H1 (cell line): Measurements from ENCODE around the gene BEAN1. TPM values are rescaled to one million over a fixed set of nuclear protein-coding genes. Genes with fewer than 3 reads are reported as not detected.

Experiments
- CTCF ChIA-PET: fragments of 300-600 bp; sonication (Branson Sonifier 250); formaldehyde crosslinking; loops from one replicate; lab custom pipeline; 2021; ENCODE audit not compliant: partially characterized antibody; lab: Charles Lee
- POLR2A ChIA-PET: fragments of 300-600 bp; sonication (Branson Sonifier 250); formaldehyde crosslinking; loops from one replicate; lab custom pipeline; 2021; ENCODE audit warnings: inconsistent platforms; ENCODE audit not compliant: partially characterized antibody; lab: Charles Lee
- DNase-seq, 2 experiments: peaks; one replicate each; pipeline versions ENCODE4 v3.0.0 to v3.0.0-alpha.2; 2010 to 2022; ENCODE audit warnings: low spot score in 2 of 2, low read depth in 1 of 2, mixed read lengths in 1 of 2
- FAIRE-seq: peaks from 2 replicates; lab custom pipeline; 2011; peaks lifted over from hg19 to GRCh38; lab: Jason Lieb, UNC
- H2AFZ ChIP-seq: 2 replicates; pipeline ENCODE4 v1.8.1; 2012; ENCODE audit warnings: low read length, inconsistent platforms
- H2AK5ac ChIP-seq: 2 replicates; pipeline ENCODE4 v1.6.1; 2013; ENCODE audit warnings: low read depth, low read length
- H2BK120ac ChIP-seq: replicated peaks from 2 replicates; pipeline ENCODE3; 2013; ENCODE audit warnings: low read depth, low read length, inconsistent platforms
- H2BK12ac ChIP-seq: 2 replicates; pipeline ENCODE4 v1.6.1; 2013; ENCODE audit warnings: low read depth, low read length
- H2BK15ac ChIP-seq: 2 replicates; pipeline ENCODE4 v1.6.1; 2013; ENCODE audit warnings: low read length
- H2BK20ac ChIP-seq: 2 replicates; pipeline ENCODE4 v1.6.1; 2013; ENCODE audit warnings: low read length
- H2BK5ac ChIP-seq: 2 replicates; pipeline ENCODE4 v1.6.1; 2013; ENCODE audit warnings: low read depth, low read length
- H3K14ac ChIP-seq: 2 replicates; pipeline ENCODE4 v1.6.1; 2013; ENCODE audit warnings: inconsistent platforms; ENCODE audit not compliant: insufficient read length
- H3K18ac ChIP-seq: 2 replicates; pipeline ENCODE4 v1.6.1; 2013; ENCODE audit warnings: low read length; ENCODE audit errors: extremely low read depth
- H3K23ac ChIP-seq: 2 replicates; pipeline ENCODE4 v1.6.1; 2013; ENCODE audit warnings: inconsistent platforms; ENCODE audit not compliant: insufficient read length
- H3K23me2 ChIP-seq: 2 replicates; pipeline ENCODE4 v1.6.1; 2013; ENCODE audit warnings: low read depth, low read length
- H3K27ac ChIP-seq: 2 replicates; pipeline ENCODE4 v1.6.1; 2011; ENCODE audit warnings: low read depth, low read length, inconsistent platforms
- H3K27me3 ChIP-seq, 4 experiments: replicated peaks in 1 of 4; 1 replicate in 1 of 4; 2 replicates in 3 of 4; pipeline versions ENCODE4 v1.6.1 to v1.8.1; 2011 to 2013; ENCODE audit warnings: low read length in 3 of 4, mild to moderate bottlenecking in 3 of 4, inconsistent platforms in 2 of 4, mixed read lengths in 2 of 4, moderate library complexity in 1 of 4; ENCODE audit not compliant: control insufficient read depth in 3 of 4, insufficient read depth in 3 of 4; ENCODE audit errors: extremely low read depth in 1 of 4
- H3K36me3 ChIP-seq, 4 experiments: 2 replicates each; pipeline versions ENCODE4 v1.6.1 to v1.8.1; 2011 to 2013; ENCODE audit warnings: mild to moderate bottlenecking in 4 of 4, low read length in 3 of 4, moderate library complexity in 2 of 4, control low read depth in 1 of 4, inconsistent platforms in 1 of 4; ENCODE audit not compliant: insufficient read depth in 4 of 4, control insufficient read depth in 2 of 4
- H3K4ac ChIP-seq: replicated peaks from 2 replicates; pipeline ENCODE3; 2013; ENCODE audit warnings: low read length, low read depth, mixed read lengths, inconsistent platforms; ENCODE audit not compliant: insufficient read length
- H3K4me1 ChIP-seq, 4 experiments: replicated peaks in 1 of 4; 1 replicate in 1 of 4; 2 replicates in 3 of 4; pipeline versions ENCODE4 v1.6.1 to v1.8.1; 2011 to 2013; ENCODE audit warnings: low read length in 3 of 4, inconsistent platforms in 2 of 4, mixed read lengths in 1 of 4; ENCODE audit not compliant: insufficient read depth in 4 of 4, control insufficient read depth in 3 of 4
- H3K4me2 ChIP-seq, 2 experiments: 2 replicates each; pipeline versions ENCODE4 v1.6.1 to v1.8.1; 2011 to 2013; ENCODE audit warnings: low read depth in 2 of 2, low read length in 2 of 2, control low read depth in 1 of 2, inconsistent platforms in 1 of 2, mild to moderate bottlenecking in 1 of 2; ENCODE audit not compliant: insufficient read depth in 1 of 2
- H3K4me3 ChIP-seq, 4 experiments: fragments of 200-600, 300-600 bp in 1 of 4; sonication (generic), shearing (Covaris generic), sonication (Bioruptor Twin) in 1 of 4; 2 replicates each; pipeline versions ENCODE4 v1.5.1 to v1.8.1; 2011 to 2016; ENCODE audit warnings: low read length in 4 of 4, low read depth in 3 of 4, control low read depth in 2 of 4, inconsistent platforms in 2 of 4, mild to moderate bottlenecking in 2 of 4, mixed read lengths in 1 of 4, moderate library complexity in 1 of 4; ENCODE audit not compliant: insufficient read depth in 2 of 4; ENCODE audit errors: extremely low read depth in 1 of 4
- H3K56ac ChIP-seq: replicated peaks from 2 replicates; pipeline ENCODE3; 2013; ENCODE audit warnings: low read depth, mild to moderate bottlenecking, mixed read lengths, low read length, inconsistent platforms; ENCODE audit not compliant: insufficient read length
- H3K79me1 ChIP-seq: 2 replicates; pipeline ENCODE4 v1.6.1; 2013; ENCODE audit warnings: low read depth, low read length, control low read depth
- H3K79me2 ChIP-seq, 2 experiments: 2 replicates each; pipeline versions ENCODE4 v1.6.1 to v1.8.1; 2012 to 2013; ENCODE audit warnings: low read length in 2 of 2, mild to moderate bottlenecking in 2 of 2, inconsistent platforms in 1 of 2; ENCODE audit not compliant: insufficient read depth in 2 of 2, control insufficient read depth in 1 of 2
- H3K9ac ChIP-seq, 4 experiments: replicated peaks in 1 of 4; 1 replicate in 1 of 4; 2 replicates in 3 of 4; pipeline versions ENCODE4 v1.6.1 to v1.8.1; 2011 to 2013; ENCODE audit warnings: low read depth in 3 of 4, low read length in 3 of 4, control low read depth in 2 of 4, mild to moderate bottlenecking in 2 of 4, moderate library complexity in 2 of 4, inconsistent platforms in 1 of 4; ENCODE audit errors: extremely low read depth in 1 of 4
- H3K9me3 ChIP-seq, 2 experiments: 2 replicates each; pipeline versions ENCODE4 v1.6.1 to v1.8.1; 2012 to 2013; ENCODE audit warnings: mild to moderate bottlenecking in 2 of 2, moderate library complexity in 2 of 2, control low read depth in 1 of 2, inconsistent platforms in 1 of 2, low read depth in 1 of 2, low read length in 1 of 2, mixed read lengths in 1 of 2; ENCODE audit not compliant: insufficient read depth in 2 of 2
- H4K20me1 ChIP-seq, 2 experiments: replicated peaks in 1 of 2; 2 replicates each; pipeline versions ENCODE3 to v1.8.1; 2011 to 2013; ENCODE audit warnings: inconsistent platforms in 2 of 2, low read length in 2 of 2, mild to moderate bottlenecking in 1 of 2; ENCODE audit not compliant: insufficient read depth in 2 of 2, control insufficient read depth in 1 of 2
- H4K5ac ChIP-seq: 2 replicates; pipeline ENCODE4 v1.6.1; 2013; ENCODE audit warnings: low read length, low read depth, mixed read lengths, inconsistent platforms; ENCODE audit not compliant: insufficient read length
- H4K8ac ChIP-seq: 2 replicates; pipeline ENCODE4 v1.8.0; 2013; ENCODE audit warnings: mild to moderate bottlenecking, moderate library complexity, low read length, inconsistent platforms; ENCODE audit not compliant: insufficient read depth; ENCODE audit errors: extremely low read depth
- H4K91ac ChIP-seq: replicated peaks from 2 replicates; pipeline ENCODE3; 2013; ENCODE audit warnings: low read length, mixed read lengths, inconsistent platforms; ENCODE audit not compliant: insufficient read length
- BCL11A ChIP-seq, 2 experiments: IDR thresholded peaks; one replicate each; pipeline ENCODE4 v1.6.1; 2011; ENCODE audit warnings: low read depth in 2 of 2, low read length in 2 of 2, mild to moderate bottlenecking in 2 of 2
- CREB1 ChIP-seq: IDR thresholded peaks from 2 replicates; pipeline ENCODE4 v1.6.1; 2012; ENCODE audit warnings: inconsistent platforms
- CTBP2 ChIP-seq: IDR thresholded peaks from 2 replicates; pipeline ENCODE4 v1.7.0; 2011; ENCODE audit warnings: borderline replicate concordance, mild to moderate bottlenecking, moderate library complexity, mixed read lengths, low read length; ENCODE audit not compliant: insufficient read depth, insufficient read length
- HDAC2 ChIP-seq, 2 experiments: fragments of 300-600 bp in 1 of 2; sonication (generic) in 1 of 2; IDR thresholded peaks; 2 replicates each; pipeline ENCODE4 v1.6.1; 2011 to 2012; ENCODE audit warnings: low read depth in 2 of 2, low read length in 2 of 2, mild to moderate bottlenecking in 2 of 2, moderate library complexity in 2 of 2, borderline replicate concordance in 1 of 2, inconsistent platforms in 1 of 2
- KDM4A ChIP-seq: IDR thresholded peaks from one replicate; pipeline ENCODE4 v1.7.1; 2012; ENCODE audit warnings: low read depth, mild to moderate bottlenecking, moderate library complexity, low read length, inconsistent platforms; ENCODE audit not compliant: severe bottlenecking
- KDM5A ChIP-seq: fragments of 200-600 bp; IDR thresholded peaks from 2 replicates; pipeline ENCODE4 v1.7.1; 2012; ENCODE audit warnings: mild to moderate bottlenecking, low read length, inconsistent platforms, mixed read lengths
- SAP30 ChIP-seq: fragments of 300-600 bp; sonication (generic); IDR thresholded peaks from 2 replicates; pipeline ENCODE4 v1.7.1; 2012; ENCODE audit warnings: low read length, moderate library complexity, mild to moderate bottlenecking, inconsistent platforms; ENCODE audit not compliant: insufficient read depth, insufficient replicate concordance
- SIX5 ChIP-seq: IDR thresholded peaks from 2 replicates; pipeline ENCODE4 v1.6.1; 2011; ENCODE audit warnings: mild to moderate bottlenecking, low read depth, low read length
- SP4 ChIP-seq: IDR thresholded peaks from 2 replicates; pipeline ENCODE4 v1.6.1; 2012; ENCODE audit warnings: low read length, inconsistent platforms
- ZNF274 ChIP-seq: IDR thresholded peaks from 2 replicates; pipeline ENCODE4 v1.7.0; 2012; ENCODE audit warnings: low read length, borderline replicate concordance; ENCODE audit errors: extremely low read depth
- WGBS, 2 experiments: shearing (Covaris generic) in 1 of 2; methylation state at CpG; one replicate each; pipeline versions ENCODE4 v1.1.6 to v1.1.7; 2013 to 2015; ENCODE audit warnings: low lambda C conversion rate in 2 of 2, mixed read lengths in 2 of 2, inconsistent platforms in 1 of 2, low coverage in 1 of 2, missing lambda C conversion rate in 1 of 2; ENCODE audit not compliant: insufficient replicate concordance in 2 of 2, insufficient coverage in 1 of 2, insufficient read length in 1 of 2; ENCODE audit errors: extremely low coverage in 1 of 2, missing lambda C conversion rate in 1 of 2; 5-methylcytosine and 5-hydroxymethylcytosine counted together
- polyA plus RNA-seq, 7 experiments: library from polyadenylated mRNA; depleted of rRNA in 3 of 7; stranded (reverse) in 5 of 7; unstranded in 2 of 7; fragments of >200 nt in 5 of 7; fragments of 200-250 nt in 2 of 7; gene quantifications; 1 replicate in 5 of 7; 2 replicates in 1 of 7; 4 replicates in 1 of 7; pipeline versions ENCODE4 v1.2.1 to v1.2.3, GENCODE V29; 2011 to 2013; ENCODE audit warnings: missing spikeins in 2 of 7, mixed read lengths in 2 of 7
- total RNA-seq: library from RNA; stranded (reverse); fragmentation: NEBNext Ultra II Directional; extraction: Animal tissue kit (Norgen Biotek cat#: 25700); gene quantifications from 2 replicates; pipeline ENCODE4 v1.2.1, GENCODE V29; 2021
- TF ChIP-seq, protein P1 (sequence below): IDR thresholded peaks from 2 replicates; pipeline ENCODE4 v1.6.1; 2012; ENCODE audit warnings: inconsistent platforms

Gene BEAN1
- total and polyA plus RNA-seq, 2 of the 8 experiments (the other 6 are each of a cell fraction or from before 2014, with no cell fraction given), result 0.08 TPM; not detected in 1

DNA sequence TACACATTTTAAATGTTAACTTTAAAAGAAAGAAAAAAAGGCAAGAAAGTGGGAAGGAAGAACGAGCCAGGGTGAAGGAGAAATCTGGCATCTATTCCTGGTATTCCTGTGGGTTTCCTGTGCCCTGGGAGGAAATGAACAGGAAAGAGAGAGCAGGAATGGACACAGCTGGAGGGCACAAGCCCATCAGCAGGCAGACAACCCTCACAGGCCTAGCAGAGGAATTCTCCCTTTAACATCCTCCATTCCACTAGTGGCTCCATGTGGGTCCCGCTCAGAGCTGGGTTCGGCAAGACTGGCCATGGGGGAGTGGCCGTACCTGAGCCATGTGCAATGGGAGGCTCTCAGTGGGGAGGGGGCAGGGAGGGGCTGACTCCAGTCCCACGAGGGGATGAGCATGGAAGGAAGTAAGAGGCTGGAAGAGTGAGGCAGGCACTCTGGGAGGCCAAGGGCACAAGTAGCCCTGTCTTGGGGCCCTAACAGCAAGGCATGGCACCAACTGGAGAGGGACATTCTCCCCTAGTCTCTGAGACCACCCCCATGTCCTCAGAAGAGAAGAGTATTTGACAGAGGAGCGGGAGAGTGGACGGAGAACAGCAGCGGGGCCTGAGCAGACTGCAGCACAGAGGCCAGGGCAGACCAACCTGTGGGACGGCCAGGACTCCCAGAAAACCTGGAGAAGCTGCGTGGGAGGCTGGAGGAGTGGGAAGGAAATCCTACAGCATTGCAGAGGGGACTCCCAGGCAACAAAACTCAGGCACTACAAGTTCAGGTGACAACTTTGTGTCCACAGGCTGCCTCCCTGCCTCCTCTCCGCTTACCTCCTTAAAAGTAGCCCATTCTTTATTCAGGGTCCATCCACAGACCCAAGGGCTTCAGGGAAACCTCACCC lies 92.6 kb downstream of the BEAN1 start:
- H3K79me1 ChIP-seq, result no peaks in the 10 kb centered on the region
- FAIRE-seq (no peak), DNase-seq (no peak)
- H3K23me2 ChIP-seq, result no peaks in the 10 kb centered on the region
- H2AK5ac ChIP-seq, result peak overlapping the region; percentile 95
- no peaks in the 10 kb centered on the region for H3K79me2 ChIP-seq
- ChIA-PET POLR2A (interaction anchor here (1.3 to 2.3 kb wide), 3 partner anchors 8 to 33 kb away, joined by 3 to 4 read pairs (median 4); partner anchors contain the start of genes CKLF and TK2), CTCF (interaction anchor here (0.9 to 3.0 kb wide), 9 partner anchors 8 to 70 kb away, joined by 3 to 19 read pairs (median 4); partner anchors contain the start of gene TK2)
- H2BK20ac ChIP-seq, result no peak overlapping the region
- no peak overlapping the region for H3K14ac ChIP-seq
- H3K4me1 ChIP-seq, result peaks cover 0 to 9% (median 2%) of the 10 kb centered on the region in 4 experiments; a peak in 4 of 7 replicates
- H2BK5ac ChIP-seq, result no peak overlapping the region
- H3K27me3 ChIP-seq, result no peaks in the 10 kb centered on the region
- H2BK12ac ChIP-seq, result no peak overlapping the region; the same call in 1 of the 2 replicates
- no peak overlapping the region for H3K27ac ChIP-seq
- WGBS, 2 experiments, result 89% methylated on average over 10 of the region's 11 CpGs; no CpG with 5 or more reads in 1 of the 2 experiments
- no peak overlapping the region for H4K8ac ChIP-seq
- no peak overlapping the region for H4K91ac ChIP-seq
- H3K23ac ChIP-seq, result no peak overlapping the region
- H3K9me3 ChIP-seq, result no peaks in the 10 kb centered on the region
- H3K4ac ChIP-seq, result no peak overlapping the region
- H3K4me2 ChIP-seq, result no peak overlapping the region
- no peak overlapping the region for H2BK15ac ChIP-seq
- no peak overlapping the region for H4K5ac ChIP-seq
- H3K36me3 ChIP-seq, result no peaks in the 10 kb centered on the region
- H2BK120ac ChIP-seq, result no peak overlapping the region
- no peak overlapping the region for H3K9ac ChIP-seq
- no peak overlapping the region for H3K18ac ChIP-seq
- H4K20me1 ChIP-seq, result no peaks in the 10 kb centered on the region
- H3K4me3 ChIP-seq, result no peak overlapping the region
- no peak overlapping the region for H2AFZ ChIP-seq
- no peak for TF ChIP-seq SP4
- no peak for TF ChIP-seq KDM5A
- no peak for TF ChIP-seq SIX5
- TF ChIP-seq, protein P1, sequence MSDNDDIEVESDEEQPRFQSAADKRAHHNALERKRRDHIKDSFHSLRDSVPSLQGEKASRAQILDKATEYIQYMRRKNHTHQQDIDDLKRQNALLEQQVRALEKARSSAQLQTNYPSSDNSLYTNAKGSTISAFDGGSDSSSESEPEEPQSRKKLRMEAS, result no peak
- no peak for TF ChIP-seq HDAC2 (IDR thresholded peaks at IDR 0.05; ENCODE audit: borderline replicate concordance in 1 of 2, low read depth in 2 of 2, low read length in 2 of 2)
- no peak for TF ChIP-seq CTBP2
- no peak for TF ChIP-seq ZNF274
- TF ChIP-seq BCL11A (IDR thresholded peaks at IDR 0.05; ENCODE audit: low read depth in 2 of 2, low read length in 2 of 2), result no peak
- TF ChIP-seq KDM4A, result no peak
- no peak for TF ChIP-seq CREB1
- TF ChIP-seq SAP30, result no peak
- no peak overlapping the region for H3K56ac ChIP-seq
